OCI-LY3 (cell line): ENCODE measurements around the gene LRRC72.
"Not testable (repeated sequence)": the region's sequence is repeated elsewhere in the genome, so short reads cannot be mapped to it uniquely, and the experiment has no call there.

Experiments used
- H2AFZ ChIP-seq: fragments of 200-600, 300-600 bp; shearing (Covaris generic); 2 replicates; pipeline ENCODE4 v1.6.0; 2014; ENCODE audit warnings: antibody characterized with exemption, low read depth, low read length
- H3K27ac ChIP-seq: fragments of 200-600, 300-600 bp; sonication (generic); 2 replicates; pipeline ENCODE4 v1.5.1; 2014; ENCODE audit warnings: mild to moderate bottlenecking, low read length, moderate library complexity, mixed read lengths
- H3K27me3 ChIP-seq: fragments of 200-600, 300-600 bp; sonication (generic); 2 replicates; pipeline ENCODE4 v1.6.1; 2014; ENCODE audit warnings: low read depth, low read length, mixed read lengths
- H3K36me3 ChIP-seq: fragments of 200-600, 300-600 bp; sonication (generic); replicated peaks from 2 replicates; pipeline ENCODE3; 2014; ENCODE audit warnings: low read depth, low read length, mixed read lengths
- H3K4me1 ChIP-seq: fragments of 300-600, 200-600 bp; sonication (generic); 2 replicates; pipeline ENCODE4 v1.6.1; 2014; ENCODE audit warnings: low read length, mixed read lengths
- H3K4me2 ChIP-seq: fragments of 200-600, 300-600 bp; sonication (generic); 2 replicates; pipeline ENCODE4 v1.6.1; 2014; ENCODE audit warnings: low read length, mixed read lengths
- H3K4me3 ChIP-seq: fragments of 300-600, 200-600 bp; sonication (generic); 2 replicates; pipeline ENCODE4 v1.5.1; 2014; ENCODE audit warnings: antibody characterized with exemption, mild to moderate bottlenecking, low read length, moderate library complexity
- H3K79me2 ChIP-seq: fragments of 300-600, 200-600 bp; shearing (Covaris generic); 2 replicates; pipeline ENCODE4 v1.6.1; 2014; ENCODE audit warnings: mild to moderate bottlenecking, low read length, mixed read lengths
- H3K9ac ChIP-seq: fragments of 300-600, 200-600 bp; shearing (Covaris generic); 2 replicates; pipeline ENCODE4 v1.6.0; 2014; ENCODE audit warnings: mild to moderate bottlenecking, low read length, moderate library complexity
- H3K9me3 ChIP-seq: fragments of 200-600, 300-600 bp; shearing (Covaris generic); 2 replicates; pipeline ENCODE4 v1.6.1; 2014; ENCODE audit warnings: low read length, mixed read lengths; ENCODE audit not compliant: insufficient read depth
- H4K20me1 ChIP-seq: fragments of 200-600, 300-600 bp; sonication (generic); 2 replicates; pipeline ENCODE4 v1.6.1; 2016; ENCODE audit warnings: low read length, mixed read lengths; ENCODE audit not compliant: insufficient read depth
- CTCF ChIP-seq: fragments of 200-600, 300-600 bp; sonication (generic); IDR thresholded peaks from 2 replicates; pipeline ENCODE4 v1.5.1; 2014; ENCODE audit warnings: antibody characterized with exemption, low read length, low read depth
- EZH2phosphoT487 ChIP-seq: fragments of 200-600 bp; shearing (Covaris generic); IDR thresholded peaks from 2 replicates; pipeline ENCODE4 v1.6.1; 2018; ENCODE audit warnings: antibody characterized with exemption, mixed run types, low read depth

The LRRC72 gene

GRCh38 chr7:16590424-16590823 is 63.8 kb downstream of the LRRC72 start:
- Histone ChIP-seq H3K4me3 (no peak overlapping the region), H2AFZ (no peak overlapping the region), H3K36me3 (no peaks in the 10 kb centered on the region), H3K4me2 (no peak overlapping the region), H3K27ac (no peak overlapping the region), H4K20me1 (no peaks in the 10 kb centered on the region), H3K27me3 (no peaks in the 10 kb centered on the region), H3K4me1 (no peaks in the 10 kb centered on the region), H3K9me3 (no peaks in the 10 kb centered on the region), H3K9ac (no peak overlapping the region), H3K79me2 (no peaks in the 10 kb centered on the region)
- no peak for TF ChIP-seq EZH2phosphoT487
- no peak for TF ChIP-seq CTCF

- no peaks in the 10 kb centered on the region for H3K36me3 ChIP-seq
- no peak overlapping the region for H2AFZ ChIP-seq
- H3K4me3 ChIP-seq: no peak overlapping the region
- H4K20me1 ChIP-seq: no peaks in the 10 kb centered on the region
- TF ChIP-seq EZH2phosphoT487 (no peak), CTCF (no peak)
- no peaks in the 10 kb centered on the region for H3K9me3 ChIP-seq
- H3K9ac ChIP-seq: no peak overlapping the region
- no peak overlapping the region for H3K4me2 ChIP-seq
- no peaks in the 10 kb centered on the region for H3K4me1 ChIP-seq
- H3K27me3 ChIP-seq: no peaks in the 10 kb centered on the region
- H3K27ac ChIP-seq: no peak overlapping the region
- H3K79me2 ChIP-seq: no peaks in the 10 kb centered on the region
These were observed 65.8 kb downstream of the LRRC72 start for GRCh38 chr7:16592395-16592794.

- Histone ChIP-seq H3K27ac (no peak overlapping the region), H3K36me3 (no peaks in the 10 kb centered on the region), H3K4me1 (no peaks in the 10 kb centered on the region), H3K27me3 (no peaks in the 10 kb centered on the region), H3K4me3 (no peak overlapping the region), H2AFZ (no peak overlapping the region), H3K9me3 (no peaks in the 10 kb centered on the region), H3K4me2 (no peak overlapping the region), H3K9ac (no peak overlapping the region), H3K79me2 (no peaks in the 10 kb centered on the region), H4K20me1 (no peaks in the 10 kb centered on the region)
- TF ChIP-seq EZH2phosphoT487 (no peak), CTCF (no peak)
These were observed 67.4 kb downstream of the LRRC72 start for GRCh38 chr7:16594061-16594460.

GRCh38 chr7:16594676-16595075 is 68.1 kb downstream of the LRRC72 start:
- H3K9ac ChIP-seq: no peak overlapping the region
- H3K36me3 ChIP-seq: no peaks in the 10 kb centered on the region
- H2AFZ ChIP-seq: no peak overlapping the region
- H4K20me1 ChIP-seq: no peaks in the 10 kb centered on the region
- H3K4me1 ChIP-seq: peaks cover 5% of the 10 kb centered on the region
- H3K27ac ChIP-seq: no peak overlapping the region
- no peak overlapping the region for H3K4me2 ChIP-seq
- H3K9me3 ChIP-seq: no peaks in the 10 kb centered on the region
- H3K27me3 ChIP-seq: no peaks in the 10 kb centered on the region
- no peak for TF ChIP-seq CTCF
- TF ChIP-seq EZH2phosphoT487: no peak
- no peak overlapping the region for H3K4me3 ChIP-seq
- H3K79me2 ChIP-seq: no peaks in the 10 kb centered on the region

GRCh38 chr7:16595596-16595995 is 69.0 kb downstream of the LRRC72 start:
- not testable (repeated sequence) for H3K4me2 ChIP-seq, H3K4me3 ChIP-seq, H3K79me2 ChIP-seq, H3K9ac ChIP-seq, H3K27me3 ChIP-seq, H3K9me3 ChIP-seq, H3K27ac ChIP-seq, H4K20me1 ChIP-seq, H3K36me3 ChIP-seq, H2AFZ ChIP-seq
- peaks cover 11% of the 10 kb centered on the region for H3K4me1 ChIP-seq
